NCI-H748 treated with DMSO at 0.1 percent for 48 hours (cell line): ENCODE measurements around the gene RPUSD2.

Experiments used
- DNase-seq: peaks from one replicate; lab custom pipeline; 2025; lab: John Stamatoyannopoulos, UW

The RPUSD2 gene

GRCh38 chr15:40569129-40569953 is at the start of gene RPUSD2:
TSS of gene RPUSD2 (plus strand) at chr15:40569299. CDS start at chr15:40569338, 39 bp downstream.
- peak; percentile 69 for DNase-seq

GRCh38 chr15:40523611-40524010 is 45.5 kb upstream of the RPUSD2 start:
- DNase-seq, result no peak

GRCh38 chr15:40525855-40526254 is 43.2 kb upstream of the RPUSD2 start:
- no peak for DNase-seq

- no peak for DNase-seq
Observed at GRCh38 chr15:40528801-40529200, 40.3 kb upstream of the RPUSD2 start.

GRCh38 chr15:40533763-40534364 is 35.2 kb upstream of the RPUSD2 start:
- no peak for DNase-seq

GRCh38 chr15:40534371-40534770 is 34.7 kb upstream of the RPUSD2 start:
- no peak for DNase-seq

GRCh38 chr15:40536501-40536900 is 32.6 kb upstream of the RPUSD2 start:
- no peak for DNase-seq

GRCh38 chr15:40538976-40539375 is 30.1 kb upstream of the RPUSD2 start:
- no peak for DNase-seq

- DNase-seq, result no peak
Observed at GRCh38 chr15:40543082-40543481, 26.0 kb upstream of the RPUSD2 start.

- DNase-seq, result no peak
Observed at GRCh38 chr15:40543631-40544294, 25.3 kb upstream of the RPUSD2 start.

GRCh38 chr15:40545457-40545856 is 23.6 kb upstream of the RPUSD2 start:
- no peak for DNase-seq

- no peak for DNase-seq
Observed at GRCh38 chr15:40548610-40549009, 20.5 kb upstream of the RPUSD2 start.

GRCh38 chr15:40549894-40550293 is 19.2 kb upstream of the RPUSD2 start:
- no peak for DNase-seq

GRCh38 chr15:40550341-40551037 is 18.6 kb upstream of the RPUSD2 start:
- DNase-seq, result no peak

- no peak for DNase-seq
Observed at GRCh38 chr15:40554161-40554525, 15.0 kb upstream of the RPUSD2 start.

GRCh38 chr15:40555876-40556275 is 13.2 kb upstream of the RPUSD2 start:
- no peak for DNase-seq

GRCh38 chr15:40558952-40559742 is 10.0 kb upstream of the RPUSD2 start:
- no peak for DNase-seq

GRCh38 chr15:40562691-40563090 is 6.4 kb upstream of the RPUSD2 start:
- DNase-seq, result no peak

- DNase-seq, result no peak
Observed at GRCh38 chr15:40563426-40563825, 5.7 kb upstream of the RPUSD2 start.

GRCh38 chr15:40564591-40565332 is 4.3 kb upstream of the RPUSD2 start, which contains the start of gene CCDC32:
TSS of gene CCDC32 (minus strand) at chr15:40565042. CDS start at chr15:40563015, 2,027 bp downstream.
- DNase-seq, result peak; percentile 91
